ENCODE results near the gene CNTN5. TPM values are rescaled to one million over a fixed set of nuclear protein-coding genes. Genes with fewer than 3 reads are reported as not detected.
"Not testable (repeated sequence)": the region's sequence is repeated elsewhere in the genome, so short reads cannot be mapped to it uniquely, and the experiment has no call there.

CNTN5 gene
- total RNA-seq, 1 experiment from 2014 or later = not detected

DNA sequence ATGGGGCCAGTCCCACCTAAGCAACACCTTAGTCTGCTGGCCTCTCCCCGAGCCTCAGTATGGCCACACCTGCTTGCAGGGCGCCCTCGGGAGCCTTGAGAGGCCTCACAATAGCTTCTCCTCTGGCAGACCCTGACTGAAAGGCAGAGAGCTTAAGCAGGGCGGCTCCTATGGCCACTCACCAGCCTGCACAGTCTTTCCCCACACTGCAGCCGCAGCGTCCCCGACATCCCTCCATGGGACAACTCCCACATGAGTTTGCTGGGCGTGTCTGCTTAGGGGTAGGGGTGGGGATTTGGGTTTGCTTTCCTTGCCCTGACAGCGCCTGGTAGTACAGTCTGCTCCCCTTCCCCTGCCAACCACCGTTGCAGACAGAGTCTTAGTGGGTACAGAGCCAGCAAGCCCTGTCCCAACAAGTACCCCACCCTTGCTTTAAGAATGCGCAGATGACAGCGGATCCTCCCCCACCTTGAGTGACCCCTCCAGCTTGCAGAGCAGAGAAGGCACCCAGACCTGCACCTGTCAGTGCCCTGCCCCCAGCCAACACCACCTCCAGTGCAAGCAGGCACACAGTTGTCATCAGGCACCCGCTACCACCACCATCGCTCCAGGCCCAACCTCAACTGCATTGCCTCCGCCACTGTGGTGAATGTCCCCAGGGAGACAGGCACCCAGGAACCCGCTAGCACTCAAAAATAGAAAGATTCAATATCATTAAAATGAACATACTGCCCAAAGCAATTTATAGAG is 1252.5 kb downstream of the CNTN5 start:
- Mint-ChIP-seq H3K27ac (no peak overlapping the region), H3K27me3 (ENCODE audit: low read depth) (no peaks in the 10 kb centered on the region), H3K4me1 (no peaks in the 10 kb centered on the region), H3K9me3 (peaks cover 0 to 4% of the 10 kb centered on the region in 2 experiments; a peak in 2 of 5 replicates), H3K4me3 (no peak overlapping the region), H3K36me3 (ENCODE audit: insufficient read depth in 1 of 3, low read depth in 3 of 3) (no peaks in the 10 kb centered on the region; a peak in 1 of 7 replicates)
- Histone ChIP-seq H2BK120ac (ENCODE audit: low read depth, low read length, poor library complexity, severe bottlenecking) (no peak overlapping the region), H2AK5ac (ENCODE audit: insufficient read length, low read length) (no peak overlapping the region), H2AFZ (ENCODE audit: low read length) (no peak overlapping the region), H3K14ac (ENCODE audit: insufficient read depth, low read length) (no peak overlapping the region), H3K23me2 (ENCODE audit: insufficient read length, low read depth, low read length, poor library complexity, severe bottlenecking) (no peaks in the 10 kb centered on the region), H4K8ac (replicated peaks; ENCODE audit: insufficient read length, low read depth, low read length) (no peak overlapping the region), H3K9me3 (ENCODE audit: control insufficient read depth, low read depth, low read length) (no peaks in the 10 kb centered on the region), H2BK12ac (ENCODE audit: insufficient read length, low read depth, low read length) (no peak overlapping the region), H2BK15ac (ENCODE audit: low read depth, low read length) (no peak overlapping the region), H3K27me3 (ENCODE audit: insufficient read depth, low read length) (no peaks in the 10 kb centered on the region), H3K79me2 (ENCODE audit: insufficient read depth, low read length) (no peaks in the 10 kb centered on the region), H4K5ac (ENCODE audit: insufficient read length, low read depth, low read length) (no peak overlapping the region), H3K79me1 (ENCODE audit: insufficient read depth, low read depth, low read length, poor library complexity, severe bottlenecking) (no peaks in the 10 kb centered on the region), H4K91ac (ENCODE audit: insufficient read length, low read depth, low read length) (no peak overlapping the region), H3K18ac (ENCODE audit: insufficient read length, low read depth, low read length) (no peak overlapping the region), H3T11ph (ENCODE audit: low read length) (no peak overlapping the region), H3K4ac (ENCODE audit: low read depth, low read length) (no peak overlapping the region), H3K4me2 (ENCODE audit: insufficient read depth, insufficient read length, low read length) (no peak overlapping the region), H4K20me1 (ENCODE audit: control insufficient read depth, insufficient read depth, insufficient read length) (no peaks in the 10 kb centered on the region), H3K56ac (ENCODE audit: insufficient read length, low read depth, low read length) (no peak overlapping the region), H3K9ac (ENCODE audit: extremely low read depth, insufficient read length, low read length) (no peak overlapping the region), H3K4me1 (ENCODE audit: insufficient read depth, low read length) (no peaks in the 10 kb centered on the region), H3K27ac (ENCODE audit: insufficient read length, low read depth, low read length) (no peak overlapping the region), H3K23ac (ENCODE audit: insufficient read length, low read depth, low read length) (no peak overlapping the region), H2BK20ac (ENCODE audit: low read depth, low read length, poor library complexity, severe bottlenecking) (no peak overlapping the region), H2BK5ac (ENCODE audit: insufficient read length, low read length) (no peak overlapping the region)
- no CpG with 5 or more reads among the region's 16 CpGs for WGBS (ENCODE audit: extremely low coverage, insufficient read length, low lambda C conversion rate)
- DNase-seq = no peak
- TF ChIP-seq, protein P1, sequence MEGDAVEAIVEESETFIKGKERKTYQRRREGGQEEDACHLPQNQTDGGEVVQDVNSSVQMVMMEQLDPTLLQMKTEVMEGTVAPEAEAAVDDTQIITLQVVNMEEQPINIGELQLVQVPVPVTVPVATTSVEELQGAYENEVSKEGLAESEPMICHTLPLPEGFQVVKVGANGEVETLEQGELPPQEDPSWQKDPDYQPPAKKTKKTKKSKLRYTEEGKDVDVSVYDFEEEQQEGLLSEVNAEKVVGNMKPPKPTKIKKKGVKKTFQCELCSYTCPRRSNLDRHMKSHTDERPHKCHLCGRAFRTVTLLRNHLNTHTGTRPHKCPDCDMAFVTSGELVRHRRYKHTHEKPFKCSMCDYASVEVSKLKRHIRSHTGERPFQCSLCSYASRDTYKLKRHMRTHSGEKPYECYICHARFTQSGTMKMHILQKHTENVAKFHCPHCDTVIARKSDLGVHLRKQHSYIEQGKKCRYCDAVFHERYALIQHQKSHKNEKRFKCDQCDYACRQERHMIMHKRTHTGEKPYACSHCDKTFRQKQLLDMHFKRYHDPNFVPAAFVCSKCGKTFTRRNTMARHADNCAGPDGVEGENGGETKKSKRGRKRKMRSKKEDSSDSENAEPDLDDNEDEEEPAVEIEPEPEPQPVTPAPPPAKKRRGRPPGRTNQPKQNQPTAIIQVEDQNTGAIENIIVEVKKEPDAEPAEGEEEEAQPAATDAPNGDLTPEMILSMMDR (conservative IDR thresholded peaks at IDR 0.05) = no peak

DNA sequence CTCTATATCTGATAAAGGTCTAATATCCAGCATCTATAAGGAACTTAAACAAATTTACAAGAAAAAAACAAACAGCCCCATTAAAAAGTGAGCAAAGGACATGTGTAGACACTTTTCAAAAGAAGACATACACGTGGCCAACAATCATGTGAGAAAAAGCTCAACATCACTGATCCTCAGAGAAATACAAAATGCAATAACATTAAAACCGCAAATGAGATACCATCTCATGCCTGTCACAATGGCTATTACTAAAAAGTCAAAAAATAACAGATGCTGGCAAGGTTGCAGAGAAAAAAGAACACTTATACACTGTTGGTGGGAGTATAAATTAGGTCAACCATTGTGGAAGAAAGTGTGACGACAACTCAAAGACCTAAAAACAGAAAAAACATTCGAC is 1253.7 kb downstream of the CNTN5 start:
- H2BK20ac ChIP-seq (ENCODE audit: low read depth, low read length, poor library complexity, severe bottlenecking); H3K23me2 ChIP-seq (ENCODE audit: insufficient read length, low read depth, low read length, poor library complexity, severe bottlenecking); H4K91ac ChIP-seq (ENCODE audit: insufficient read length, low read depth, low read length); H2BK5ac ChIP-seq (ENCODE audit: insufficient read length, low read length); H2AK5ac ChIP-seq (ENCODE audit: insufficient read length, low read length); H3K4ac ChIP-seq (ENCODE audit: low read depth, low read length); H3K18ac ChIP-seq (ENCODE audit: insufficient read length, low read depth, low read length); H3K27me3 ChIP-seq (ENCODE audit: insufficient read depth, low read length); H2BK120ac ChIP-seq (ENCODE audit: low read depth, low read length, poor library complexity, severe bottlenecking); H2BK12ac ChIP-seq (ENCODE audit: insufficient read length, low read depth, low read length); H3K9me3 Mint-ChIP-seq; H3K79me2 ChIP-seq (ENCODE audit: insufficient read depth, low read length); H3K14ac ChIP-seq (ENCODE audit: insufficient read depth, low read length); H3K27ac Mint-ChIP-seq; H4K20me1 ChIP-seq (ENCODE audit: control insufficient read depth, insufficient read depth, insufficient read length); H3K56ac ChIP-seq (ENCODE audit: insufficient read length, low read depth, low read length); H2BK15ac ChIP-seq (ENCODE audit: low read depth, low read length); H3K4me2 ChIP-seq (ENCODE audit: insufficient read depth, insufficient read length, low read length); H3K23ac ChIP-seq (ENCODE audit: insufficient read length, low read depth, low read length); H4K8ac ChIP-seq (replicated peaks; ENCODE audit: insufficient read length, low read depth, low read length); H3K4me3 Mint-ChIP-seq; H4K5ac ChIP-seq (ENCODE audit: insufficient read length, low read depth, low read length); H3K27ac ChIP-seq (ENCODE audit: insufficient read length, low read depth, low read length); H3K27me3 Mint-ChIP-seq (ENCODE audit: low read depth); H3T11ph ChIP-seq (ENCODE audit: low read length); H2AFZ ChIP-seq (ENCODE audit: low read length); H3K36me3 Mint-ChIP-seq (ENCODE audit: insufficient read depth in 1 of 3, low read depth in 3 of 3); H3K79me1 ChIP-seq (ENCODE audit: insufficient read depth, low read depth, low read length, poor library complexity, severe bottlenecking); H3K9ac ChIP-seq (ENCODE audit: extremely low read depth, insufficient read length, low read length); H3K9me3 ChIP-seq (ENCODE audit: control insufficient read depth, low read depth, low read length); DNase-seq; H3K4me1 ChIP-seq (ENCODE audit: insufficient read depth, low read length); H3K4me1 Mint-ChIP-seq: not testable (repeated sequence)
- whole genome bisulfite sequencing (ENCODE audit: extremely low coverage, insufficient read length, low lambda C conversion rate) = no CpG with 5 or more reads among the region's 4 CpGs
